Measurements from ENCODE around the gene A2ML1. TPM values are rescaled to one million over a fixed set of nuclear protein-coding genes. Genes with fewer than 3 reads are reported as not detected.
A peak's percentile ranks its signal among the peaks of the same experiment; 100 is the strongest.
"Not testable (repeated sequence)": the region's sequence is repeated elsewhere in the genome, so short reads cannot be mapped to it uniquely, and the experiment has no call there.

Gene A2ML1
- total and polyA plus RNA-seq, 12 donors = 0.08 to 1.4 (median 0.14) TPM; not detected in 8

- intact Hi-C loops (cut with DNase I) = no loop called here
- peaks cover 5 to 23% of the 10 kb centered on the region in 2 donors for H3K4me1 ChIP-seq (replicated peaks in 1 of 2)
- TF ChIP-seq CTCF (IDR thresholded peaks at IDR 0.05) (peak in 1 of 6 experiments; percentile 7), POLR2A (IDR thresholded peaks at IDR 0.05) (no peak)
- no peaks in the 10 kb centered on the region for H3K36me3 ChIP-seq (replicated peaks in 1 of 2)
- WGBS, 4 donors = 32 to 40% (median 36%) methylated on average over 9 of the region's 9 CpGs
- H3K4me3 ChIP-seq = peak overlapping the region in 1 of 4 donors; percentile 88
- DNase-seq = peak in 1 of 7 donors; percentile 8
- H3K27ac ChIP-seq = peak overlapping the region in 1 of 5 donors; percentile 85
- no peaks in the 10 kb centered on the region for H3K9me3 ChIP-seq (replicated peaks in 1 of 3)
- H3K27me3 ChIP-seq = no peaks in the 10 kb centered on the region
Measured at GRCh38 chr12:8912914-8913313, 90.5 kb downstream of the A2ML1 start.

GRCh38 chr12:8913702-8914032 lies 91.2 kb downstream of the A2ML1 start:
- Histone ChIP-seq H3K9me3 (replicated peaks in 1 of 3) (no peaks in the 10 kb centered on the region), H3K4me1 (replicated peaks in 1 of 2) (peaks cover 5 to 23% of the 10 kb centered on the region in 2 donors), H3K4me3 (peak overlapping the region in 2 of 4 donors; percentile 74 to 88), H3K36me3 (replicated peaks in 1 of 2) (no peaks in the 10 kb centered on the region), H3K27me3 (no peaks in the 10 kb centered on the region), H3K27ac (peak overlapping the region in 4 of 5 donors; percentile 63 to 88 (median 80))
- WGBS, 4 donors = 10 to 26% (median 19%) methylated on average over 6 of the region's 6 CpGs
- DNase-seq = no peak
- intact Hi-C loops (cut with DNase I) = no loop called here
- TF ChIP-seq CTCF (IDR thresholded peaks at IDR 0.05) = no peak
- TF ChIP-seq POLR2A (IDR thresholded peaks at IDR 0.05) = no peak

DNA sequence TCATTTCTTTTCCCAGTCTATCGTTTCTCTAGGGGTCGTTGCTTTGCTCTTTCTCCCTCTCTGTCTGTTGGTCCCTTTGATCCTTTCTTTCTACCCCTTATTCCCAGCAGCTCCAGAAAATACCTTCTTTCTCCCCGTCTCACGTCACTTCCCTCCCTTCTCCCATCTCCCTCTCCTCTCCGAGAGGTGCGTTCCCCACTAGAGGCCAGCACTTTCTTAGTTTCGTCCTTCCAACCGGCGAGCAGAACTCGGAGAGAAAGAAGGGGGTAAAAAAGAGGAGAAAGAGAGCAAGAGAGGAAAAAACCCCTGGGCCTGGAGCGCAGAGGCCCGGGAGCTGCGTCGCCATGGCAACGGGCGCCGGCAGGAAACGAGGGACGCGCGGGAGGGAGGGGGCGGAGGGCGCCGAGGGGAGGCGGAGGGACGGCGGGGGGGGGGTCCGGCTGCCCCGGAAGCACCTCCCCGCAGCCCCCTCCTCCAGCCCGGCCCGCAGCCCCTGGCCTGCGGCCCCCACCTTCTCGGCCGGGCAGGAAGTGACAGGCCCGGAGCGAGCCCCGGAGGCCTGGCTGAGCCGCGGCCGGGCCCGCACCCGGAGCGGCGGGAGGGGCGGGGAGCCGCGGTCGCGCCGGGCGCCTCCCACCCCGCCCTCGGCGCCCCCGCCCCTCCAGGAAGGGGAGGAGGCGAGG lies 91.8 kb downstream of the A2ML1 start, which contains the start of gene PHC1:
Gene PHC1 (plus strand): TSS at position 477 of the 683 bp plus-strand sequence. CDS start 3,169 bp downstream, outside the sequence.
- H3K27me3 ChIP-seq; intact Hi-C loops (cut with DNase I); H3K9me3 ChIP-seq (replicated peaks in 1 of 3); H3K36me3 ChIP-seq (replicated peaks in 1 of 2): not testable (repeated sequence)
- TF ChIP-seq POLR2A (IDR thresholded peaks at IDR 0.05) (peak in 1 of 2 donors; percentile 21), CTCF (IDR thresholded peaks at IDR 0.05) (peak in 5 of 6 experiments; percentile 26 to 53 (median 48))
- Histone ChIP-seq H3K4me1 (replicated peaks in 1 of 2) (peaks cover 5 to 23% of the 10 kb centered on the region in 2 donors), H3K27ac (peak within 1 kb of the TSS in 4 of 5 donors; percentile 63 to 88 (median 80)), H3K4me3 (peak within 1 kb of the TSS in 2 of 4 donors; percentile 74 to 88)
- 0 to 1% (median 0%) methylated on average over 14 to 31 of the region's 57 CpGs for WGBS, 4 donors
- DNase-seq = peak; percentile 76 to 85 (median 82)

GRCh38 chr12:8914716-8915526 lies 92.5 kb downstream of the A2ML1 start:
- TF ChIP-seq CTCF (IDR thresholded peaks at IDR 0.05) (no peak), POLR2A (IDR thresholded peaks at IDR 0.05) (no peak)
- Histone ChIP-seq H3K4me1 (replicated peaks in 1 of 2) (peaks cover 5 to 23% of the 10 kb centered on the region in 2 donors), H3K4me3 (peak overlapping the region in 2 of 4 donors; percentile 74 to 88), H3K9me3 (replicated peaks in 1 of 3) (no peaks in the 10 kb centered on the region), H3K27ac (peak overlapping the region in 2 of 5 donors; percentile 85 to 88), H3K36me3 (replicated peaks in 1 of 2) (no peaks in the 10 kb centered on the region), H3K27me3 (no peaks in the 10 kb centered on the region)
- 1 to 3% (median 2%) methylated on average over 15 to 28 of the region's 35 CpGs for WGBS, 4 donors
- intact Hi-C loops (cut with DNase I) = no loop called here
- DNase-seq = peak; percentile 52 to 78 (median 58)

Measured in adrenal gland (tissue), 12 donors.